Erythroblast (primary cell): ENCODE data around the gene AKT1S1.

Source experiments
- GATA1 ChIP-seq: IDR thresholded peaks from 2 replicates; pipeline ENCODE4 v1.6.1; 2011; ENCODE audit warnings: low read depth, mild to moderate bottlenecking, control low read depth, low read length, moderate library complexity
- POLR2A ChIP-seq: IDR thresholded peaks from 2 replicates; pipeline ENCODE4 v1.6.1; 2011; ENCODE audit warnings: mild to moderate bottlenecking, low read length

GRCh38 chr19:49864890-49865289, 12.3 kb downstream of the AKT1S1 start:
- TF ChIP-seq POLR2A: no peak
- no peak for TF ChIP-seq GATA1
